Astrocyte of the cerebellum (primary cell): Measurements from ENCODE around the gene PARD3B.

Experiments
- DNase-seq: peaks from one replicate; pipeline ENCODE4 v3.0.0-alpha.2; 2011; ENCODE audit warnings: low read depth
- H3K4me3 ChIP-seq: 2 replicates; pipeline ENCODE4 v1.5.1; 2011; ENCODE audit warnings: mild to moderate bottlenecking, low read depth, low read length, moderate library complexity
- CTCF ChIP-seq: IDR thresholded peaks from 2 replicates; pipeline ENCODE4 v1.5.1; 2012; ENCODE audit warnings: low read length, low read depth, moderate library complexity, mild to moderate bottlenecking; ENCODE audit errors: missing control alignments
- in situ Hi-C: cut with HindIII; loops from 2 replicates; pipeline ENCODE4 v1.10.0; 2017; ENCODE audit warnings: low sequenced_read_pairs

The PARD3B gene

GRCh38 chr2:204914708-204915107, 369.4 kb downstream of the PARD3B start:
- in situ Hi-C loops: no loop called here
- H3K4me3 ChIP-seq: no peak overlapping the region
- no peak for TF ChIP-seq CTCF
- no peak for DNase-seq

- no peak for DNase-seq
- TF ChIP-seq CTCF: no peak
- in situ Hi-C loops: no loop called here
- no peak overlapping the region for H3K4me3 ChIP-seq
These were observed 371.9 kb downstream of the PARD3B start for GRCh38 chr2:204917089-204917701.

DNA sequence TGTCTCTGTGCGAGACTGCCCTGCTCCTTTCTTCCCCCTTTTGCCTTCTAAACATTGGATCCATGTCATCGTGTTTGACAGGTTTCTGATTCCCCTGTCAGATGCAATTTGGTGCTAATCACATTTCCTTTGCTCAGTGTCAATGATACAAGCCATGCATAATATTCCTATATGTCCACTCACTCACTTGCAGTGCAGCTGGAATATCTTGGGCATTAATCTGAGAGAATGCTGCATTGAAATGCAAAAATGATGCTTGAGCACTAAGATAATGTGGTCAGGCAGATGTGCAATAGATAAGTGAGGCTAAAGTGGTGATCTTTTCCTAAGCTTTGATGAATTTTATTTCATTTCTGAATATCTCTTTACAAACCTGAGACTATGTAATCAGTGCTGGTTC, 375.5 kb downstream of the PARD3B start:
- H3K4me3 ChIP-seq: no peak overlapping the region
- no peak for TF ChIP-seq CTCF
- no peak for DNase-seq
- in situ Hi-C loops: loop anchor here (5.0 kb wide), 1 partner anchor 42 kb away; no protein-coding TSS in a partner anchor

- DNase-seq: no peak
- in situ Hi-C loops: loop anchor here (5.0 kb wide), 1 partner anchor 38 kb away; no protein-coding TSS in a partner anchor
- H3K4me3 ChIP-seq: no peak overlapping the region
- no peak for TF ChIP-seq CTCF
These were observed 378.7 kb downstream of the PARD3B start for GRCh38 chr2:204923957-204924356.

GRCh38 chr2:204931562-204931961, 386.3 kb downstream of the PARD3B start:
- in situ Hi-C loops: no loop called here
- no peak overlapping the region for H3K4me3 ChIP-seq
- DNase-seq: no peak
- no peak for TF ChIP-seq CTCF

DNA sequence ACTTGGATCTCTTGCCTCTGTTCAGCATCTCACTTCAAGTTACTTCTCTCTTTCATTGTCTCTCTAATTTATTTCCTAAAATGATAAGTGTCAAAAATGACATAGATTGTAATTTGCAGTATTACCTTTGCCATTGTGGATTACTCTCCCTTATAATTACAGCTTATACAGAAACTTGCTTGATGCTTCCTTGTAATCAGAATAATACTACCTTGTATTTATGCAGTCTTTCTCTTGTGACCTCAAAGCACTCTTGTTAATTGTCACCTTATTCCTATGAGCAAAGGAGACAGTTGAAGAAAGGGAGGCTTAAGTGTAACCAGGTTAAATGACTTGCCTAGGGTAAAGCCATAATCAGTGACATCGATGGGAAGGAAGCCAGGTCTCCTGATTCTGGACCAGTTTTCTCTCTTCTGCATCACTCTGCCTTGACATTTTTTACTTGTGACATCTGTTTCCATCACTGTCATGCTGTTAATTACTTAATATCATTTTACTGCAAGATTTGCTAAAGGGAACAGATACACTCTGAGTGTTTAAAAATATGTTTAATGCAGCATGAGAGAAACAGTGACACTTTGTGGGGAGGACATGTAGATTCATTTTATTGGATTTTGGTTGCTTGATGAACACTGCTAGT, 388.6 kb downstream of the PARD3B start:
- DNase-seq: no peak
- H3K4me3 ChIP-seq: no peak overlapping the region
- no peak for TF ChIP-seq CTCF
- in situ Hi-C loops: no loop called here
